GM10266 (cell line): ENCODE measurements around the gene CLDN2.

Experiments
- DNase-seq: peaks from one replicate; pipeline ENCODE4 v3.0.0; 2012; ENCODE audit errors: extremely low spot score
- CTCF ChIP-seq: IDR thresholded peaks from 2 replicates; pipeline ENCODE4 v1.5.1; 2012; ENCODE audit warnings: mild to moderate bottlenecking, low read depth; ENCODE audit not compliant: control insufficient read depth, insufficient read depth; ENCODE audit errors: missing control alignments

CLDN2 gene

GRCh38 chrX:106973433-106974149 is 53.4 kb downstream of the CLDN2 start:
- no peak for DNase-seq
- no peak for TF ChIP-seq CTCF

DNA sequence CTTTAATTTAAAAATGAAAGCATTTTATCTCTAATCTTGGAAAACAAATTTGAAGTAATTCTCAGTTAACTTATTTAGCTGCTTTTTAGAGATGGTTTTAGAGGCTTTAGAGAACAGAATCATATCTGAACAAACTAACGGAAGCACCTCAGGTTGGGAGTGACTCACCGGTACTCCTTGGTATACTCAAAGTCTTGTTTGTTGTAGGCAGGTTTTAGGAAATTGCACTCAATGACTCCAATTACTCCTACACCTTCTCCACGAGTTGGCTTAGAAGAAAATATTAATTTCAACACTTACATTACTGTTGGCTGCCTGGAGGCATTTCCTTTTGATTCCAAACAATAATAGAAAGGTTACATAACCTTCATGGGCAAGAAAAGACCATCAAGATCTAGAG is 56.2 kb downstream of the CLDN2 start:
- no peak for TF ChIP-seq CTCF
- DNase-seq, result no peak
